ENCODE data around the gene HMCN1. TPM values are rescaled to one million over a fixed set of nuclear protein-coding genes. Genes with fewer than 3 reads are reported as not detected.

Gene HMCN1
- polyA plus RNA-seq, 1 of the 3 experiments (the other 2 are of a cell fraction): 59.5 TPM

GRCh38 chr1:185769136-185769535 is 34.9 kb downstream of the HMCN1 start:
- 16% methylated on average over 1 of the region's 1 CpG for WGBS (ENCODE audit: low lambda C conversion rate)
- H3K9me2 ChIP-seq: no peaks in the 10 kb centered on the region
- H3K79me2 ChIP-seq (ENCODE audit: insufficient read depth): no peaks in the 10 kb centered on the region
- no peaks in the 10 kb centered on the region for H3K27me3 ChIP-seq (ENCODE audit: insufficient read depth)
- DNase-seq: no peak
- no peaks in the 10 kb centered on the region for H4K20me1 ChIP-seq (ENCODE audit: insufficient read depth)
- no peak overlapping the region for H3K9ac ChIP-seq
- H3K9me3 ChIP-seq: no peaks in the 10 kb centered on the region
- no peaks in the 10 kb centered on the region for H3F3A ChIP-seq (replicated peaks; ENCODE audit: insufficient read depth)
- H3K4me1 ChIP-seq (ENCODE audit: control insufficient read depth in 1 of 2, insufficient read depth in 2 of 2, low read depth in 1 of 2, low read length in 1 of 2): peaks cover 0 to 5% of the 10 kb centered on the region in 2 experiments; a peak in 2 of 4 replicates
- TF ChIP-seq NFIC (IDR thresholded peaks at IDR 0.05; ENCODE audit: borderline replicate concordance) (no peak), TAF1 (IDR thresholded peaks at IDR 0.05; ENCODE audit: borderline replicate concordance, low read depth, low read length) (no peak), TEAD4 (IDR thresholded peaks at IDR 0.05; ENCODE audit: borderline replicate concordance, insufficient read depth) (no peak), FOXM1 (IDR thresholded peaks at IDR 0.05; ENCODE audit: low read depth) (no peak), GATA2 (CRISPR knock-in tag; IDR thresholded peaks at IDR 0.05) (no peak), ELF1 (IDR thresholded peaks at IDR 0.05) (no peak), RAD21 (IDR thresholded peaks at IDR 0.05; ENCODE audit: low read length) (no peak), NRF1 (IDR thresholded peaks at IDR 0.05; ENCODE audit: low read depth, low read length) (no peak), ZBTB33 (IDR thresholded peaks at IDR 0.05; ENCODE audit: borderline replicate concordance, low read depth) (no peak), EP300 (IDR thresholded peaks at IDR 0.05; ENCODE audit: borderline replicate concordance in 1 of 2, low read depth in 1 of 2, low read length in 1 of 2) (no peak), RCOR1 (IDR thresholded peaks at IDR 0.05; ENCODE audit: low read length) (no peak), MXI1 (IDR thresholded peaks at IDR 0.05; ENCODE audit: low read depth, low read length) (no peak), SIN3A (IDR thresholded peaks at IDR 0.05; ENCODE audit: borderline replicate concordance, low read depth, low read length) (no peak), GABPA (IDR thresholded peaks at IDR 0.05; ENCODE audit: low read depth) (no peak), RFX5 (IDR thresholded peaks at IDR 0.05; ENCODE audit: low read length) (no peak), EZH2phosphoT487 (IDR thresholded peaks at IDR 0.05; ENCODE audit: borderline replicate concordance, low read depth) (no peak), SMC3 (IDR thresholded peaks at IDR 0.05; ENCODE audit: low read depth, low read length) (no peak)
- TF ChIP-seq, protein P1, sequence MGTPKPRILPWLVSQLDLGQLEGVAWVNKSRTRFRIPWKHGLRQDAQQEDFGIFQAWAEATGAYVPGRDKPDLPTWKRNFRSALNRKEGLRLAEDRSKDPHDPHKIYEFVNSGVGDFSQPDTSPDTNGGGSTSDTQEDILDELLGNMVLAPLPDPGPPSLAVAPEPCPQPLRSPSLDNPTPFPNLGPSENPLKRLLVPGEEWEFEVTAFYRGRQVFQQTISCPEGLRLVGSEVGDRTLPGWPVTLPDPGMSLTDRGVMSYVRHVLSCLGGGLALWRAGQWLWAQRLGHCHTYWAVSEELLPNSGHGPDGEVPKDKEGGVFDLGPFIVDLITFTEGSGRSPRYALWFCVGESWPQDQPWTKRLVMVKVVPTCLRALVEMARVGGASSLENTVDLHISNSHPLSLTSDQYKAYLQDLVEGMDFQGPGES (IDR thresholded peaks at IDR 0.05; ENCODE audit: low read depth, low read length): no peak
- TF ChIP-seq, protein P2, sequence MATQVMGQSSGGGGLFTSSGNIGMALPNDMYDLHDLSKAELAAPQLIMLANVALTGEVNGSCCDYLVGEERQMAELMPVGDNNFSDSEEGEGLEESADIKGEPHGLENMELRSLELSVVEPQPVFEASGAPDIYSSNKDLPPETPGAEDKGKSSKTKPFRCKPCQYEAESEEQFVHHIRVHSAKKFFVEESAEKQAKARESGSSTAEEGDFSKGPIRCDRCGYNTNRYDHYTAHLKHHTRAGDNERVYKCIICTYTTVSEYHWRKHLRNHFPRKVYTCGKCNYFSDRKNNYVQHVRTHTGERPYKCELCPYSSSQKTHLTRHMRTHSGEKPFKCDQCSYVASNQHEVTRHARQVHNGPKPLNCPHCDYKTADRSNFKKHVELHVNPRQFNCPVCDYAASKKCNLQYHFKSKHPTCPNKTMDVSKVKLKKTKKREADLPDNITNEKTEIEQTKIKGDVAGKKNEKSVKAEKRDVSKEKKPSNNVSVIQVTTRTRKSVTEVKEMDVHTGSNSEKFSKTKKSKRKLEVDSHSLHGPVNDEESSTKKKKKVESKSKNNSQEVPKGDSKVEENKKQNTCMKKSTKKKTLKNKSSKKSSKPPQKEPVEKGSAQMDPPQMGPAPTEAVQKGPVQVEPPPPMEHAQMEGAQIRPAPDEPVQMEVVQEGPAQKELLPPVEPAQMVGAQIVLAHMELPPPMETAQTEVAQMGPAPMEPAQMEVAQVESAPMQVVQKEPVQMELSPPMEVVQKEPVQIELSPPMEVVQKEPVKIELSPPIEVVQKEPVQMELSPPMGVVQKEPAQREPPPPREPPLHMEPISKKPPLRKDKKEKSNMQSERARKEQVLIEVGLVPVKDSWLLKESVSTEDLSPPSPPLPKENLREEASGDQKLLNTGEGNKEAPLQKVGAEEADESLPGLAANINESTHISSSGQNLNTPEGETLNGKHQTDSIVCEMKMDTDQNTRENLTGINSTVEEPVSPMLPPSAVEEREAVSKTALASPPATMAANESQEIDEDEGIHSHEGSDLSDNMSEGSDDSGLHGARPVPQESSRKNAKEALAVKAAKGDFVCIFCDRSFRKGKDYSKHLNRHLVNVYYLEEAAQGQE (IDR thresholded peaks at IDR 0.05; ENCODE audit: low read depth, low read length): no peak
- ChIA-PET POLR2A (no interaction called here), CTCF (no interaction called here)
- H3K4me3 ChIP-seq (ENCODE audit: low read depth in 2 of 2, low read length in 1 of 2): no peak overlapping the region
- H3K36me3 ChIP-seq (replicated peaks in 1 of 2; ENCODE audit: control insufficient read depth in 1 of 2, insufficient read depth in 2 of 2, low read length in 1 of 2): peaks cover 0 to 2% of the 10 kb centered on the region in 2 experiments
- no peak overlapping the region for H2AFZ ChIP-seq (ENCODE audit: low read depth)
- H3K27ac ChIP-seq (ENCODE audit: low read depth in 2 of 2, low read length in 1 of 2): no peak overlapping the region
- no peak overlapping the region for H3K4me2 ChIP-seq
